Measurements from ENCODE around the gene CTNNA3.

DNA sequence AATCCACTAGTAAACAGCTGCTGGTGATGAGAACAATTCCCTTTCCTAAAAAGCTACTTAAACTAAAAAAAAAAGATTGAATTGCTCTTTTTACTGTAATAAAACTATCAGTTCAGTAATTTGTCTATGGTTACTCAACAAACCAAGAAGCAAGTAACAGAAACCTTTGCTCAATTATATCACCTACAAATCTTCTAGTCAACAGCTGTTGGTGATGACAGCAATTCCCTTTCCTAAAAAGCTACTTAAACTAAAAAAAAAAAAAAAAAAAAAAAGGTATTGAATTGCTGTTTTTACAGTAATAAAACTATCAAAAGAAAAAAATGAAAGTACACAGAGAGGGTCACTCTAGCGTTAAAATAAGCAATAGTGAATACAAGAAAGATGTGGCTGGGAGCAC, 158.1 kb downstream of the CTNNA3 start:
- no peak for TF ChIP-seq POLR2A (IDR thresholded peaks at IDR 0.05)
- TF ChIP-seq, protein P1, sequence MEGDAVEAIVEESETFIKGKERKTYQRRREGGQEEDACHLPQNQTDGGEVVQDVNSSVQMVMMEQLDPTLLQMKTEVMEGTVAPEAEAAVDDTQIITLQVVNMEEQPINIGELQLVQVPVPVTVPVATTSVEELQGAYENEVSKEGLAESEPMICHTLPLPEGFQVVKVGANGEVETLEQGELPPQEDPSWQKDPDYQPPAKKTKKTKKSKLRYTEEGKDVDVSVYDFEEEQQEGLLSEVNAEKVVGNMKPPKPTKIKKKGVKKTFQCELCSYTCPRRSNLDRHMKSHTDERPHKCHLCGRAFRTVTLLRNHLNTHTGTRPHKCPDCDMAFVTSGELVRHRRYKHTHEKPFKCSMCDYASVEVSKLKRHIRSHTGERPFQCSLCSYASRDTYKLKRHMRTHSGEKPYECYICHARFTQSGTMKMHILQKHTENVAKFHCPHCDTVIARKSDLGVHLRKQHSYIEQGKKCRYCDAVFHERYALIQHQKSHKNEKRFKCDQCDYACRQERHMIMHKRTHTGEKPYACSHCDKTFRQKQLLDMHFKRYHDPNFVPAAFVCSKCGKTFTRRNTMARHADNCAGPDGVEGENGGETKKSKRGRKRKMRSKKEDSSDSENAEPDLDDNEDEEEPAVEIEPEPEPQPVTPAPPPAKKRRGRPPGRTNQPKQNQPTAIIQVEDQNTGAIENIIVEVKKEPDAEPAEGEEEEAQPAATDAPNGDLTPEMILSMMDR (IDR thresholded peaks at IDR 0.05): no peak
